Measurements from ENCODE around the gene CCM2. TPM values are rescaled to one million over a fixed set of nuclear protein-coding genes. Genes with fewer than 3 reads are reported as not detected.

The CCM2 gene
- total RNA-seq, 1 donor from 2014 or later, result 62.0 TPM

GRCh38 chr7:44980393-44981034 lies 19.5 kb upstream of the CCM2 start:
- FAIRE-seq (no peak), DNase-seq (ENCODE audit: low read depth) (peak; percentile 77)
- Histone ChIP-seq H3K27ac (ENCODE audit: low read depth, low read length) (peak overlapping the region; percentile 42), H3K4me3 (ENCODE audit: insufficient read depth, low read depth, low read length) (no peak overlapping the region), H3K79me2 (ENCODE audit: insufficient read depth, low read length) (peaks cover 25% of the 10 kb centered on the region), H3K9ac (ENCODE audit: low read length) (no peak overlapping the region), H3K36me3 (ENCODE audit: insufficient read depth, low read length) (peaks cover 31% of the 10 kb centered on the region), H3K4me1 (ENCODE audit: insufficient read depth, low read length) (peaks cover 33% of the 10 kb centered on the region), H3K9me3 (ENCODE audit: insufficient read depth, low read depth, low read length) (no peaks in the 10 kb centered on the region), H4K20me1 (ENCODE audit: insufficient read depth, low read length) (peaks cover 30% of the 10 kb centered on the region), H2AFZ (ENCODE audit: low read depth, low read length) (no peak overlapping the region), H3K27me3 (ENCODE audit: insufficient read depth, low read length) (no peaks in the 10 kb centered on the region), H3K4me2 (ENCODE audit: low read length) (peak overlapping the region; percentile 21)
- Mint-ChIP-seq H3K9me3 (ENCODE audit: unreplicated experiment) (no peaks in the 10 kb centered on the region), H3K36me3 (ENCODE audit: low read depth, unreplicated experiment) (peaks cover 28% of the 10 kb centered on the region), H3K4me3 (ENCODE audit: unreplicated experiment) (no peak overlapping the region), H3K27me3 (ENCODE audit: low read depth, unreplicated experiment) (no peaks in the 10 kb centered on the region), H3K27ac (ENCODE audit: unreplicated experiment) (peak overlapping the region; percentile 80), H3K4me1 (ENCODE audit: low read depth, unreplicated experiment) (peaks cover 35% of the 10 kb centered on the region)
- TF ChIP-seq EZH2 (IDR thresholded peaks at IDR 0.05; ENCODE audit: insufficient read depth, low read length), result no peak
- TF ChIP-seq CTCF (IDR thresholded peaks at IDR 0.05; ENCODE audit: insufficient read depth, low read depth, low read length), result no peak

GRCh38 chr7:44981035-44981706 lies 18.8 kb upstream of the CCM2 start:
- Mint-ChIP-seq H3K4me1 (ENCODE audit: low read depth, unreplicated experiment) (peaks cover 39% of the 10 kb centered on the region), H3K9me3 (ENCODE audit: unreplicated experiment) (no peaks in the 10 kb centered on the region), H3K27me3 (ENCODE audit: low read depth, unreplicated experiment) (no peaks in the 10 kb centered on the region), H3K27ac (ENCODE audit: unreplicated experiment) (no peak overlapping the region), H3K4me3 (ENCODE audit: unreplicated experiment) (no peak overlapping the region), H3K36me3 (ENCODE audit: low read depth, unreplicated experiment) (peaks cover 33% of the 10 kb centered on the region)
- Histone ChIP-seq H3K9ac (ENCODE audit: low read length) (no peak overlapping the region), H2AFZ (ENCODE audit: low read depth, low read length) (no peak overlapping the region), H3K4me1 (ENCODE audit: insufficient read depth, low read length) (peaks cover 33% of the 10 kb centered on the region), H4K20me1 (ENCODE audit: insufficient read depth, low read length) (peaks cover 36% of the 10 kb centered on the region), H3K27ac (ENCODE audit: low read depth, low read length) (peak overlapping the region; percentile 42), H3K79me2 (ENCODE audit: insufficient read depth, low read length) (peaks cover 32% of the 10 kb centered on the region), H3K4me3 (ENCODE audit: insufficient read depth, low read depth, low read length) (no peak overlapping the region), H3K36me3 (ENCODE audit: insufficient read depth, low read length) (peaks cover 31% of the 10 kb centered on the region), H3K4me2 (ENCODE audit: low read length) (no peak overlapping the region), H3K27me3 (ENCODE audit: insufficient read depth, low read length) (no peaks in the 10 kb centered on the region), H3K9me3 (ENCODE audit: insufficient read depth, low read depth, low read length) (no peaks in the 10 kb centered on the region)
- DNase-seq (ENCODE audit: low read depth), result no peak
- no peak for FAIRE-seq
- TF ChIP-seq EZH2 (IDR thresholded peaks at IDR 0.05; ENCODE audit: insufficient read depth, low read length), result no peak
- no peak for TF ChIP-seq CTCF (IDR thresholded peaks at IDR 0.05; ENCODE audit: insufficient read depth, low read depth, low read length)

GRCh38 chr7:44982535-44982923 lies 17.5 kb upstream of the CCM2 start:
- no peaks in the 10 kb centered on the region for H3K27me3 ChIP-seq (ENCODE audit: insufficient read depth, low read length)
- no peaks in the 10 kb centered on the region for H3K27me3 Mint-ChIP-seq (ENCODE audit: low read depth, unreplicated experiment)

More at GRCh38 chr7:44982535-44982923, 17.5 kb upstream of the CCM2 start:
- no peak overlapping the region for H3K4me2 ChIP-seq (ENCODE audit: low read length)
- H3K27ac ChIP-seq (ENCODE audit: low read depth, low read length), result no peak overlapping the region
- H3K36me3 ChIP-seq (ENCODE audit: insufficient read depth, low read length), result peaks cover 31% of the 10 kb centered on the region
- no peak for TF ChIP-seq CTCF (IDR thresholded peaks at IDR 0.05; ENCODE audit: insufficient read depth, low read depth, low read length)
- no peak for TF ChIP-seq EZH2 (IDR thresholded peaks at IDR 0.05; ENCODE audit: insufficient read depth, low read length)
- FAIRE-seq, result no peak
- no peak overlapping the region for H2AFZ ChIP-seq (ENCODE audit: low read depth, low read length)
- no peak overlapping the region for H3K27ac Mint-ChIP-seq (ENCODE audit: unreplicated experiment)
- H3K9me3 ChIP-seq (ENCODE audit: insufficient read depth, low read depth, low read length), result no peaks in the 10 kb centered on the region
- H3K4me3 Mint-ChIP-seq (ENCODE audit: unreplicated experiment), result peak overlapping the region; percentile 27
- H3K4me3 ChIP-seq (ENCODE audit: insufficient read depth, low read depth, low read length), result no peak overlapping the region
- no peak for DNase-seq (ENCODE audit: low read depth)
- peaks cover 32% of the 10 kb centered on the region for H3K36me3 Mint-ChIP-seq (ENCODE audit: low read depth, unreplicated experiment)
- H4K20me1 ChIP-seq (ENCODE audit: insufficient read depth, low read length), result peaks cover 37% of the 10 kb centered on the region
- H3K9me3 Mint-ChIP-seq (ENCODE audit: unreplicated experiment), result no peaks in the 10 kb centered on the region
- peaks cover 36% of the 10 kb centered on the region for H3K4me1 ChIP-seq (ENCODE audit: insufficient read depth, low read length)
- H3K4me1 Mint-ChIP-seq (ENCODE audit: low read depth, unreplicated experiment), result peaks cover 42% of the 10 kb centered on the region
- no peak overlapping the region for H3K9ac ChIP-seq (ENCODE audit: low read length)
- H3K79me2 ChIP-seq (ENCODE audit: insufficient read depth, low read length), result peaks cover 39% of the 10 kb centered on the region

All from astrocyte (in vitro differentiated cells and primary cell).